GM19468 (cell line): ENCODE measurements around the gene RMDN3.
A peak's percentile ranks its signal among the peaks of the same experiment; 100 is the strongest.

Experiments used
- ATAC-seq: cut with Tn5 transposase; IDR thresholded peaks from one replicate; pipeline ENCODE4 v1.9.1; 2021; ENCODE audit warnings: mild to moderate bottlenecking, moderate library complexity, moderate number of reproducible peaks; ENCODE audit not compliant: unreplicated experiment; ENCODE audit errors: extremely low read depth

Gene RMDN3

GRCh38 chr15:40754883-40755811, at the start of gene RMDN3:
Gene RMDN3, minus strand, starts transcription at chr15:40755254. Its CDS starts 471 bp downstream, at chr15:40754783.
- peak; percentile 51 for ATAC-seq

- ATAC-seq: no peak
These were observed 48.6 kb upstream of the RMDN3 start for GRCh38 chr15:40803688-40804087.

- ATAC-seq: no peak
These were observed 48.0 kb upstream of the RMDN3 start for GRCh38 chr15:40803076-40803475.

- ATAC-seq: no peak
These were observed 44.5 kb upstream of the RMDN3 start for GRCh38 chr15:40799523-40799922.

- no peak for ATAC-seq
These were observed 41.5 kb upstream of the RMDN3 start for GRCh38 chr15:40796512-40796911.

GRCh38 chr15:40796041-40796440, 41.0 kb upstream of the RMDN3 start:
- no peak for ATAC-seq

GRCh38 chr15:40793216-40793989, 38.3 kb upstream of the RMDN3 start:
- no peak for ATAC-seq

GRCh38 chr15:40792394-40792793, 37.3 kb upstream of the RMDN3 start:
- ATAC-seq: no peak

- no peak for ATAC-seq
These were observed 35.7 kb upstream of the RMDN3 start for GRCh38 chr15:40790718-40791117.

GRCh38 chr15:40789999-40790398, 34.9 kb upstream of the RMDN3 start:
- no peak for ATAC-seq

- ATAC-seq: no peak
These were observed 34.1 kb upstream of the RMDN3 start for GRCh38 chr15:40789119-40789518.

GRCh38 chr15:40787991-40788390, 32.9 kb upstream of the RMDN3 start:
- ATAC-seq: no peak

- ATAC-seq: no peak
These were observed 32.3 kb upstream of the RMDN3 start for GRCh38 chr15:40787344-40787841.

GRCh38 chr15:40785814-40786213, 30.8 kb upstream of the RMDN3 start:
- ATAC-seq: no peak

GRCh38 chr15:40785164-40785563, 30.1 kb upstream of the RMDN3 start:
- no peak for ATAC-seq

GRCh38 chr15:40782609-40783227, 27.7 kb upstream of the RMDN3 start:
- ATAC-seq: no peak

GRCh38 chr15:40776537-40777141, 21.6 kb upstream of the RMDN3 start:
- ATAC-seq: no peak

GRCh38 chr15:40775740-40776536, 20.9 kb upstream of the RMDN3 start:
- ATAC-seq: no peak

- ATAC-seq: no peak
These were observed 20.0 kb upstream of the RMDN3 start for GRCh38 chr15:40775007-40775406.
